PC-3 (cell line): ENCODE measurements around the gene TSSC4.

Experiments
- EZH2 ChIP-seq: fragments of 300-600 bp; sonication (generic); IDR thresholded peaks from one replicate; pipeline ENCODE4 v1.6.1; 2017; ENCODE audit warnings: antibody characterized with exemption, mild to moderate bottlenecking, low read length; ENCODE audit not compliant: unreplicated experiment
- EZH2phosphoT487 ChIP-seq: fragments of 300-600 bp; sonication (generic); IDR thresholded peaks from 2 replicates; pipeline ENCODE4 v1.6.1; 2018; ENCODE audit warnings: mild to moderate bottlenecking, antibody characterized with exemption, low read length, borderline replicate concordance
- TF ChIP-seq, protein P1 (sequence below): fragments of 300-600 bp; sonication (generic); conservative IDR thresholded peaks from 2 replicates; pipeline ENCODE4 v1.5.1; 2017; ENCODE audit warnings: antibody characterized with exemption, low read depth, mild to moderate bottlenecking, low read length

DNA sequence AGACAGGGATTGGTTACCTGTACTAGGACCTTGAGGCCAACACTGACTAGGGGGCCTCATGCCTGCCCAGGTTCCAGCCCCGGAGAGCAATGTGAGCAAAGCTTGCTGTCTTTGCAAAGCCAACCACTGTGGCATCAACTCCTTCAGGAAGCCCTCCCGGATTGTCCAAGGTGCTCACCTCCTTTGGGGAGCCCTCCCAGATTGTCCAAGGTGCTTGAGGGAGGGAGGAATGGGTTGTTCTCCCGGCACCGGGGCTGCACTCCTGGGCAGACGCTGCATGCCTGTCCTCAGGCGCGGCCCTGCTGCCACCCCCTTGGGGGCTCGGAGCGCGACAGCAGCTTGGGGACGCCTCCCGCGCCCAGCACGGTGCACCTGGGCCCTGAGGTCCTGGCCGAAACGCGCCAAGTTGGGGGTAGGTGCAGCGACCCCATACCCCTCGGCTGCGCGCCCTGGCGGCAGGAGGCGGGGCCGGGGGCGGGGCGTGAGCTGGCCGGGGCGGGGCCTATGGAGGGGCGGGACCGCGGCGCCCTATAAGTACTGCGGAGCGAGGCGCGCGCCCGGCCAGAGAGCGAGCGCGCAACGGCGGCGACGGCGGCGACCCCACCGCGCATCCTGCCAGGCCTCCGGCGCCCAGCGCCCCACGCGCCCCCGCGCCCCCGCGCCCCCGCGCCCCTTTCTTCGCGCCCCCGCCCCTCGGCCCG is 23.6 kb upstream of the TSSC4 start, which contains the start of gene CD81:
- TF ChIP-seq, protein P1, sequence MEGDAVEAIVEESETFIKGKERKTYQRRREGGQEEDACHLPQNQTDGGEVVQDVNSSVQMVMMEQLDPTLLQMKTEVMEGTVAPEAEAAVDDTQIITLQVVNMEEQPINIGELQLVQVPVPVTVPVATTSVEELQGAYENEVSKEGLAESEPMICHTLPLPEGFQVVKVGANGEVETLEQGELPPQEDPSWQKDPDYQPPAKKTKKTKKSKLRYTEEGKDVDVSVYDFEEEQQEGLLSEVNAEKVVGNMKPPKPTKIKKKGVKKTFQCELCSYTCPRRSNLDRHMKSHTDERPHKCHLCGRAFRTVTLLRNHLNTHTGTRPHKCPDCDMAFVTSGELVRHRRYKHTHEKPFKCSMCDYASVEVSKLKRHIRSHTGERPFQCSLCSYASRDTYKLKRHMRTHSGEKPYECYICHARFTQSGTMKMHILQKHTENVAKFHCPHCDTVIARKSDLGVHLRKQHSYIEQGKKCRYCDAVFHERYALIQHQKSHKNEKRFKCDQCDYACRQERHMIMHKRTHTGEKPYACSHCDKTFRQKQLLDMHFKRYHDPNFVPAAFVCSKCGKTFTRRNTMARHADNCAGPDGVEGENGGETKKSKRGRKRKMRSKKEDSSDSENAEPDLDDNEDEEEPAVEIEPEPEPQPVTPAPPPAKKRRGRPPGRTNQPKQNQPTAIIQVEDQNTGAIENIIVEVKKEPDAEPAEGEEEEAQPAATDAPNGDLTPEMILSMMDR: no peak
- TF ChIP-seq EZH2phosphoT487 (no peak), EZH2 (no peak)
